Panc1 (cell line): ENCODE data around the gene CD300LG. TPM values are rescaled to one million over a fixed set of nuclear protein-coding genes. Genes with fewer than 3 reads are reported as not detected.

Experiments
- ATAC-seq: fragments of 200-7000 bp; cut with Tn5 transposase; 2 replicates; pipeline ENCODE4 v1.9.1; 2020; ENCODE audit warnings: mild to moderate bottlenecking, moderate library complexity
- BruUV-seq: library from RNA; stranded (reverse); fragments of 400-500 nt; replicated peaks from 2 replicates; lab custom pipeline; 2021; lab: Mats Ljungman, UMichigan
- CTCF ChIA-PET: fragments of 300-600 bp; sonication (Branson Sonifier 250); formaldehyde crosslinking; loops from one replicate; lab custom pipeline; 2022; ENCODE audit warnings: antibody characterized with exemption; lab: Charles Lee
- POLR2A ChIA-PET: fragments of 300-600 bp; sonication (Branson Sonifier 250); formaldehyde crosslinking; loops from one replicate; lab custom pipeline; 2022; ENCODE audit warnings: antibody characterized with exemption; lab: Charles Lee
- DNase-seq: peaks from one replicate; pipeline ENCODE4 v3.0.0-alpha.2; 2010; ENCODE audit warnings: low read depth, low spot score
- H3K27ac ChIP-seq: 2 replicates; pipeline ENCODE4 v1.5.1; 2011; ENCODE audit warnings: mild to moderate bottlenecking, low read length, inconsistent platforms
- H3K27me3 ChIP-seq: fragments of 200-500 bp; sonication (Bioruptor generic); 2 replicates; pipeline ENCODE4 v1.6.0; 2014; ENCODE audit warnings: low read length, inconsistent platforms; ENCODE audit not compliant: control insufficient read depth, insufficient read depth
- H3K36me3 ChIP-seq: fragments of 200-500 bp; sonication (Bioruptor generic); 2 replicates; pipeline ENCODE4 v1.5.1; 2014; ENCODE audit warnings: inconsistent platforms, mild to moderate bottlenecking, low read length, moderate library complexity; ENCODE audit not compliant: control insufficient read depth, insufficient read depth
- H3K4me1 ChIP-seq: 2 replicates; pipeline ENCODE4 v1.5.1; 2011; ENCODE audit warnings: inconsistent platforms, mild to moderate bottlenecking, low read length, moderate library complexity; ENCODE audit not compliant: control insufficient read depth, insufficient read depth
- H3K4me3 ChIP-seq, 2 experiments: 2 replicates each; pipeline ENCODE4 v1.5.1; 2011 to 2012; ENCODE audit warnings: low read depth in 2 of 2, low read length in 2 of 2, mild to moderate bottlenecking in 2 of 2, inconsistent platforms in 1 of 2, moderate library complexity in 1 of 2
- H3K9me3 ChIP-seq: fragments of 200-500 bp; sonication (Bioruptor generic); 2 replicates; pipeline ENCODE4 v1.5.1; 2014; ENCODE audit warnings: low read depth, mild to moderate bottlenecking, inconsistent platforms, low read length, moderate library complexity; ENCODE audit not compliant: control insufficient read depth, insufficient read depth
- POLR2AphosphoS5 ChIP-seq: IDR thresholded peaks from 2 replicates; pipeline ENCODE4 v1.6.1; 2012; ENCODE audit warnings: mild to moderate bottlenecking, low read depth, low read length, moderate library complexity
- SIN3A ChIP-seq: IDR thresholded peaks from 2 replicates; pipeline ENCODE4 v1.6.1; 2012; ENCODE audit warnings: low read depth, mild to moderate bottlenecking, low read length, moderate library complexity, borderline replicate concordance; ENCODE audit not compliant: insufficient read depth
- TCF7L2 ChIP-seq: IDR thresholded peaks from 2 replicates; pipeline ENCODE4 v1.6.1; 2011; ENCODE audit warnings: mild to moderate bottlenecking, low read depth, low read length, inconsistent platforms
- in situ Hi-C: cut with HindIII; loops from 2 replicates; pipeline ENCODE4 v1.10.0; 2016; ENCODE audit warnings: low sequenced_read_pairs, low pct_unique_long_range_greater_than_20kb
- intact Hi-C: fragments of 100-400 bp; cut with micrococcal nuclease; formaldehyde crosslinking; loops from one replicate; pipeline ENCODE4 v1.10.0; 2022; ENCODE audit not compliant: unreplicated experiment
- total RNA-seq: library from RNA; stranded (reverse); gene quantifications from one replicate; pipeline ENCODE4 v1.2.1, GENCODE V29; 2021; ENCODE audit not compliant: unreplicated experiment
- TF ChIP-seq, protein P1 (sequence below): fragments of 450-650 bp; IDR thresholded peaks from 2 replicates; pipeline ENCODE4 v1.5.1; 2017; ENCODE audit warnings: mild to moderate bottlenecking
- TF ChIP-seq, protein P2 (sequence below), 2 experiments: IDR thresholded peaks; 2 replicates each; pipeline ENCODE4 v1.6.1; 2011 to 2012; ENCODE audit warnings: low read depth in 2 of 2, control low read depth in 1 of 2, low read length in 1 of 2, mild to moderate bottlenecking in 1 of 2, moderate library complexity in 1 of 2; ENCODE audit not compliant: insufficient read depth in 1 of 2

The CD300LG gene
- total RNA-seq, 1 experiment from 2014 or later: not detected

DNA sequence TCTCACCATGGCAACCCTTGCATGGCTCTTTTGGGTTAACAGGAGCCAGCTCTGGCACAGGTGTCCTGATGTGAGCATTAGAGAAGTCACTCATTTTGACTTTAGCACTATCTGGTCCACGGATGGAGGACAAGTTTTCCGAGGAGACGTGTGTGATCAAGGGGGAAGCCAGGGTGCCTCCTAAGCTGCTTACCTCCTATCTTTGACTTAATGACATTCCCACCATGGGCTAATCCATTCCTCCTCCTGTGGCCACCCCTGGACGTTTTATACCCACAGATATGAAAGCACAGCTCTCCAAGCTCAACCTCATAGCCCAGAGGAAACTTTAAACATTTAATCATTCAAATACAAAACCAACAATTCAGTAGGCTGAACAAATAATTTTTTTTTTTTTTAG lies 41.6 kb downstream of the CD300LG start:
- BruUV-seq: no TSS peak
- ATAC-seq: no peak
- no peaks in the 10 kb centered on the region for H3K9me3 ChIP-seq
- H3K27me3 ChIP-seq: no peaks in the 10 kb centered on the region
- ChIA-PET CTCF (no interaction called here), POLR2A (no interaction called here)
- H3K4me3 ChIP-seq: no peak overlapping the region
- no peak overlapping the region for H3K27ac ChIP-seq
- H3K36me3 ChIP-seq: no peaks in the 10 kb centered on the region
- H3K4me1 ChIP-seq: no peaks in the 10 kb centered on the region
- TF ChIP-seq POLR2AphosphoS5 (no peak), TCF7L2 (no peak), SIN3A (no peak)
- TF ChIP-seq, protein P1, sequence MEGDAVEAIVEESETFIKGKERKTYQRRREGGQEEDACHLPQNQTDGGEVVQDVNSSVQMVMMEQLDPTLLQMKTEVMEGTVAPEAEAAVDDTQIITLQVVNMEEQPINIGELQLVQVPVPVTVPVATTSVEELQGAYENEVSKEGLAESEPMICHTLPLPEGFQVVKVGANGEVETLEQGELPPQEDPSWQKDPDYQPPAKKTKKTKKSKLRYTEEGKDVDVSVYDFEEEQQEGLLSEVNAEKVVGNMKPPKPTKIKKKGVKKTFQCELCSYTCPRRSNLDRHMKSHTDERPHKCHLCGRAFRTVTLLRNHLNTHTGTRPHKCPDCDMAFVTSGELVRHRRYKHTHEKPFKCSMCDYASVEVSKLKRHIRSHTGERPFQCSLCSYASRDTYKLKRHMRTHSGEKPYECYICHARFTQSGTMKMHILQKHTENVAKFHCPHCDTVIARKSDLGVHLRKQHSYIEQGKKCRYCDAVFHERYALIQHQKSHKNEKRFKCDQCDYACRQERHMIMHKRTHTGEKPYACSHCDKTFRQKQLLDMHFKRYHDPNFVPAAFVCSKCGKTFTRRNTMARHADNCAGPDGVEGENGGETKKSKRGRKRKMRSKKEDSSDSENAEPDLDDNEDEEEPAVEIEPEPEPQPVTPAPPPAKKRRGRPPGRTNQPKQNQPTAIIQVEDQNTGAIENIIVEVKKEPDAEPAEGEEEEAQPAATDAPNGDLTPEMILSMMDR: no peak
- TF ChIP-seq, protein P2, sequence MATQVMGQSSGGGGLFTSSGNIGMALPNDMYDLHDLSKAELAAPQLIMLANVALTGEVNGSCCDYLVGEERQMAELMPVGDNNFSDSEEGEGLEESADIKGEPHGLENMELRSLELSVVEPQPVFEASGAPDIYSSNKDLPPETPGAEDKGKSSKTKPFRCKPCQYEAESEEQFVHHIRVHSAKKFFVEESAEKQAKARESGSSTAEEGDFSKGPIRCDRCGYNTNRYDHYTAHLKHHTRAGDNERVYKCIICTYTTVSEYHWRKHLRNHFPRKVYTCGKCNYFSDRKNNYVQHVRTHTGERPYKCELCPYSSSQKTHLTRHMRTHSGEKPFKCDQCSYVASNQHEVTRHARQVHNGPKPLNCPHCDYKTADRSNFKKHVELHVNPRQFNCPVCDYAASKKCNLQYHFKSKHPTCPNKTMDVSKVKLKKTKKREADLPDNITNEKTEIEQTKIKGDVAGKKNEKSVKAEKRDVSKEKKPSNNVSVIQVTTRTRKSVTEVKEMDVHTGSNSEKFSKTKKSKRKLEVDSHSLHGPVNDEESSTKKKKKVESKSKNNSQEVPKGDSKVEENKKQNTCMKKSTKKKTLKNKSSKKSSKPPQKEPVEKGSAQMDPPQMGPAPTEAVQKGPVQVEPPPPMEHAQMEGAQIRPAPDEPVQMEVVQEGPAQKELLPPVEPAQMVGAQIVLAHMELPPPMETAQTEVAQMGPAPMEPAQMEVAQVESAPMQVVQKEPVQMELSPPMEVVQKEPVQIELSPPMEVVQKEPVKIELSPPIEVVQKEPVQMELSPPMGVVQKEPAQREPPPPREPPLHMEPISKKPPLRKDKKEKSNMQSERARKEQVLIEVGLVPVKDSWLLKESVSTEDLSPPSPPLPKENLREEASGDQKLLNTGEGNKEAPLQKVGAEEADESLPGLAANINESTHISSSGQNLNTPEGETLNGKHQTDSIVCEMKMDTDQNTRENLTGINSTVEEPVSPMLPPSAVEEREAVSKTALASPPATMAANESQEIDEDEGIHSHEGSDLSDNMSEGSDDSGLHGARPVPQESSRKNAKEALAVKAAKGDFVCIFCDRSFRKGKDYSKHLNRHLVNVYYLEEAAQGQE (IDR thresholded peaks at IDR 0.05; ENCODE audit: insufficient read depth in 1 of 2, low read depth in 2 of 2, low read length in 1 of 2): no peak
- in situ Hi-C loops (no loop called here), intact Hi-C loops (no loop called here)
- no peak for DNase-seq

DNA sequence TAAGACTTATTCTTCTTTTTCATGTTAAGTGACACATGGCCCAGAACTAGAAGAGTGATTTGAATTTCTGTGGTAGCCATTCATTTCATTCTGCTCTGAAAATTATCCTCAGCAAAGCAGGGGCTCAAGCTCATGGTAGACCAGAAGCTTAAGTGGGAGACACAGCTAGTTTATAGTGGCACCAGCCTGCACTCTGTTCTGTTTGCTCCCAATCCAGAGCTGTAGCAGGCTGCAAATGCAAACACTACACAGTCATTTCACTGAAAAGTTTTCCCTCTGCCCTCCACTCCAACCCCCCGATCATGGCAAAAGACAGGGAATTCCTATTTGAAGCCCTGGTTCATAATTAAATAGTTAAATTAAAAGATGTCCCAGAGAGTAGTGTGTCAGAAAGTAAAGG lies 43.3 kb downstream of the CD300LG start:
- intact Hi-C loops: no loop called here
- no peaks in the 10 kb centered on the region for H3K9me3 ChIP-seq
- in situ Hi-C loops: no loop called here
- CTCF ChIA-PET: no interaction called here
- H3K4me1 ChIP-seq: no peaks in the 10 kb centered on the region
- H3K27ac ChIP-seq: no peak overlapping the region
- no peaks in the 10 kb centered on the region for H3K36me3 ChIP-seq
- H3K4me3 ChIP-seq: no peak overlapping the region
- POLR2A ChIA-PET: no interaction called here
- DNase-seq (no peak), ATAC-seq (no peak)
- no TSS peak for BruUV-seq
- no peaks in the 10 kb centered on the region for H3K27me3 ChIP-seq
- TF ChIP-seq, protein P1: no peak
- TF ChIP-seq SIN3A (no peak), TCF7L2 (no peak), POLR2AphosphoS5 (no peak)
- TF ChIP-seq, protein P2 (IDR thresholded peaks at IDR 0.05; ENCODE audit: insufficient read depth in 1 of 2, low read depth in 2 of 2, low read length in 1 of 2): no peak
